Fibroblast of lung (primary cell): Measurements from ENCODE around the gene KLHL26.

Source experiments
- EZH2 ChIP-seq: IDR thresholded peaks from 2 replicates; pipeline ENCODE4 v1.5.1; 2012; ENCODE audit warnings: low read length, control low read depth, mild to moderate bottlenecking; ENCODE audit errors: missing control alignments
- TF ChIP-seq, protein P1 (sequence below), 2 donors: IDR thresholded peaks in 1 of 2; conservative IDR thresholded peaks in 1 of 2; 1 replicate in 1 of 2; 2 replicates in 1 of 2; pipeline ENCODE4 v1.5.1; 2011 to 2012; ENCODE audit warnings: low read length in 2 of 2, control low read depth in 1 of 2, inconsistent platforms in 1 of 2, low read depth in 1 of 2, mild to moderate bottlenecking in 1 of 2

DNA sequence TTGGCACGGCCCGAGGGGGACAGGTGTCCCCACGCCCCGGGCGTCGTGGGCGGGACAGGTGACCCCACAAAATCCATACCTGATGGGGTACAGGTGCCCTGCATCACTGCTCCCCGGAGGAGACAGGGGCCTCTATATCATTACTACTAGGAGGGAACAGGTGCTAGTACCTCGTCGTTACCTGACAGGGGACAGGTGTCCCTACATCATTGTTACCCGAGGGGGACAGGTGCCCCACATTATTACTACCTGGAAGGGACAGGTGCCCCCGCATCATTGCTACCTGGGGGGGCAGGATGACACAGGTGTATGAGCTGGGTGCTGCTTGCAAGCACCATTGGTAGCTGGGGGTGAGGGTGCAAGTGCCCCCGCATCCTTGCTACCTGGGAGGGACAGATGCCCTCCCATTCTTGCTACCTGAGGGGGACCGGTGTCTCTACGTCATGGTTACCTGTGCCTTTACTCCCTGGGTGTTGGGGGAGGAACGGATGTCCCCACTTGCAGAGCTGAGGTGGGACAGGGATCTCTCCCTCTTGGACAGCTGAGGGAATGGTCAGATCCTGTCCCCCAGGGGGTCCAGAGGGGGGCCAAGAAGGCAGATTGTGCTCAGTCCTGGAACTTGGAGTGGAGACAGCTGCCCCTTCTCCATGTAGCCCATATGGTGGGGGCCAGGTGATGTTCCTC, 47.3 kb downstream of the KLHL26 start:
- TF ChIP-seq, protein P1, sequence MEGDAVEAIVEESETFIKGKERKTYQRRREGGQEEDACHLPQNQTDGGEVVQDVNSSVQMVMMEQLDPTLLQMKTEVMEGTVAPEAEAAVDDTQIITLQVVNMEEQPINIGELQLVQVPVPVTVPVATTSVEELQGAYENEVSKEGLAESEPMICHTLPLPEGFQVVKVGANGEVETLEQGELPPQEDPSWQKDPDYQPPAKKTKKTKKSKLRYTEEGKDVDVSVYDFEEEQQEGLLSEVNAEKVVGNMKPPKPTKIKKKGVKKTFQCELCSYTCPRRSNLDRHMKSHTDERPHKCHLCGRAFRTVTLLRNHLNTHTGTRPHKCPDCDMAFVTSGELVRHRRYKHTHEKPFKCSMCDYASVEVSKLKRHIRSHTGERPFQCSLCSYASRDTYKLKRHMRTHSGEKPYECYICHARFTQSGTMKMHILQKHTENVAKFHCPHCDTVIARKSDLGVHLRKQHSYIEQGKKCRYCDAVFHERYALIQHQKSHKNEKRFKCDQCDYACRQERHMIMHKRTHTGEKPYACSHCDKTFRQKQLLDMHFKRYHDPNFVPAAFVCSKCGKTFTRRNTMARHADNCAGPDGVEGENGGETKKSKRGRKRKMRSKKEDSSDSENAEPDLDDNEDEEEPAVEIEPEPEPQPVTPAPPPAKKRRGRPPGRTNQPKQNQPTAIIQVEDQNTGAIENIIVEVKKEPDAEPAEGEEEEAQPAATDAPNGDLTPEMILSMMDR (conservative IDR thresholded peaks at IDR 0.05 in 1 of 2, IDR thresholded peaks at IDR 0.05 in 1 of 2; ENCODE audit: low read depth in 1 of 2, low read length in 2 of 2) = no peak
- TF ChIP-seq EZH2 = no peak
